ENCODE data around the gene HTT. TPM values are rescaled to one million over a fixed set of nuclear protein-coding genes. Genes with fewer than 3 reads are reported as not detected.

Gene HTT
- total and polyA plus RNA-seq, 2 of the 13 experiments (the other 11 are each of a cell fraction or from before 2014, with no cell fraction given), result 17.5 to 19.5 TPM

DNA sequence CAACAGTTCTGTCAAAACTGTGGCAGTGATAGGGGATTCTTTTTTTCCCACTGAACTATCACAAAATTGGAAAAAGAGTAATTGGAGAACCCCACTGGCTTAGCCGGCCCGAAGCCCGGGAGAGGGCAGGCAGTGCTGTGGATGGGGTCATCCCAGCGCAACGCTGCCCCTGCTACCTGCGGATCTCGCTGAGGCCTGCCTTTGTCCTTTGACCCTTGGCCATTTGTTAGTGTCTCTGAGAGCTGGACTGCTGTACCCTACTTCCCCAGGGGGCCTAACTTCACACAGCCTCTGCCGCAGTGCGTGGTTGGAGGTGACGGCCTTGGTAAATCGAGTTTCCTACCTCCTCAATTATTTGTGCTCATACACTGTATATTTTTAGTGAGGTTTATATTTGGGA, 131.5 kb downstream of the HTT start (continued):
- TF ChIP-seq, protein P1, sequence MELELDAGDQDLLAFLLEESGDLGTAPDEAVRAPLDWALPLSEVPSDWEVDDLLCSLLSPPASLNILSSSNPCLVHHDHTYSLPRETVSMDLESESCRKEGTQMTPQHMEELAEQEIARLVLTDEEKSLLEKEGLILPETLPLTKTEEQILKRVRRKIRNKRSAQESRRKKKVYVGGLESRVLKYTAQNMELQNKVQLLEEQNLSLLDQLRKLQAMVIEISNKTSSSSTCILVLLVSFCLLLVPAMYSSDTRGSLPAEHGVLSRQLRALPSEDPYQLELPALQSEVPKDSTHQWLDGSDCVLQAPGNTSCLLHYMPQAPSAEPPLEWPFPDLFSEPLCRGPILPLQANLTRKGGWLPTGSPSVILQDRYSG (CRISPR knock-in tag; IDR thresholded peaks at IDR 0.05), result no peak
- TF ChIP-seq SIX4 (CRISPR knock-in tag; IDR thresholded peaks at IDR 0.05) (no peak), RFXANK (CRISPR knock-in tag; IDR thresholded peaks at IDR 0.05) (no peak), DNMT1 (CRISPR knock-in tag; IDR thresholded peaks at IDR 0.05) (no peak), ATM (IDR thresholded peaks at IDR 0.05; ENCODE audit: borderline replicate concordance) (no peak), ZNF430 (CRISPR knock-in tag; IDR thresholded peaks at IDR 0.05) (peak; percentile 74; the same call in 1 of the 2 replicates), ZNF510 (CRISPR knock-in tag; IDR thresholded peaks at IDR 0.05; ENCODE audit: low read depth) (no peak), POLR2AphosphoS5 (IDR thresholded peaks at IDR 0.05; ENCODE audit: low read depth, low read length) (no peak), ZNF841 (CRISPR knock-in tag; IDR thresholded peaks at IDR 0.05; ENCODE audit: borderline replicate concordance) (no peak), ZNF616 (CRISPR knock-in tag; IDR thresholded peaks at IDR 0.05; ENCODE audit: low read depth) (no peak), ZNF121 (CRISPR knock-in tag; IDR thresholded peaks at IDR 0.05) (no peak), KDM5A (IDR thresholded peaks at IDR 0.05; ENCODE audit: borderline replicate concordance, low read length) (no peak), MED1 (CRISPR knock-in tag; IDR thresholded peaks at IDR 0.05) (peak; percentile 92), ZKSCAN5 (CRISPR knock-in tag; IDR thresholded peaks at IDR 0.05) (no peak), ZNF335 (CRISPR knock-in tag; IDR thresholded peaks at IDR 0.05) (no peak), POLR2AphosphoS2 (IDR thresholded peaks at IDR 0.05; ENCODE audit: low read depth, low read length) (no peak), SRY (CRISPR knock-in tag; IDR thresholded peaks at IDR 0.05) (no peak)
- TF ChIP-seq, protein P2, sequence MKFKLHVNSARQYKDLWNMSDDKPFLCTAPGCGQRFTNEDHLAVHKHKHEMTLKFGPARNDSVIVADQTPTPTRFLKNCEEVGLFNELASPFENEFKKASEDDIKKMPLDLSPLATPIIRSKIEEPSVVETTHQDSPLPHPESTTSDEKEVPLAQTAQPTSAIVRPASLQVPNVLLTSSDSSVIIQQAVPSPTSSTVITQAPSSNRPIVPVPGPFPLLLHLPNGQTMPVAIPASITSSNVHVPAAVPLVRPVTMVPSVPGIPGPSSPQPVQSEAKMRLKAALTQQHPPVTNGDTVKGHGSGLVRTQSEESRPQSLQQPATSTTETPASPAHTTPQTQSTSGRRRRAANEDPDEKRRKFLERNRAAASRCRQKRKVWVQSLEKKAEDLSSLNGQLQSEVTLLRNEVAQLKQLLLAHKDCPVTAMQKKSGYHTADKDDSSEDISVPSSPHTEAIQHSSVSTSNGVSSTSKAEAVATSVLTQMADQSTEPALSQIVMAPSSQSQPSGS (CRISPR knock-in tag; IDR thresholded peaks at IDR 0.05), result peak; percentile 51; the same call in 1 of the 2 replicates
- TF ChIP-seq, protein P3, sequence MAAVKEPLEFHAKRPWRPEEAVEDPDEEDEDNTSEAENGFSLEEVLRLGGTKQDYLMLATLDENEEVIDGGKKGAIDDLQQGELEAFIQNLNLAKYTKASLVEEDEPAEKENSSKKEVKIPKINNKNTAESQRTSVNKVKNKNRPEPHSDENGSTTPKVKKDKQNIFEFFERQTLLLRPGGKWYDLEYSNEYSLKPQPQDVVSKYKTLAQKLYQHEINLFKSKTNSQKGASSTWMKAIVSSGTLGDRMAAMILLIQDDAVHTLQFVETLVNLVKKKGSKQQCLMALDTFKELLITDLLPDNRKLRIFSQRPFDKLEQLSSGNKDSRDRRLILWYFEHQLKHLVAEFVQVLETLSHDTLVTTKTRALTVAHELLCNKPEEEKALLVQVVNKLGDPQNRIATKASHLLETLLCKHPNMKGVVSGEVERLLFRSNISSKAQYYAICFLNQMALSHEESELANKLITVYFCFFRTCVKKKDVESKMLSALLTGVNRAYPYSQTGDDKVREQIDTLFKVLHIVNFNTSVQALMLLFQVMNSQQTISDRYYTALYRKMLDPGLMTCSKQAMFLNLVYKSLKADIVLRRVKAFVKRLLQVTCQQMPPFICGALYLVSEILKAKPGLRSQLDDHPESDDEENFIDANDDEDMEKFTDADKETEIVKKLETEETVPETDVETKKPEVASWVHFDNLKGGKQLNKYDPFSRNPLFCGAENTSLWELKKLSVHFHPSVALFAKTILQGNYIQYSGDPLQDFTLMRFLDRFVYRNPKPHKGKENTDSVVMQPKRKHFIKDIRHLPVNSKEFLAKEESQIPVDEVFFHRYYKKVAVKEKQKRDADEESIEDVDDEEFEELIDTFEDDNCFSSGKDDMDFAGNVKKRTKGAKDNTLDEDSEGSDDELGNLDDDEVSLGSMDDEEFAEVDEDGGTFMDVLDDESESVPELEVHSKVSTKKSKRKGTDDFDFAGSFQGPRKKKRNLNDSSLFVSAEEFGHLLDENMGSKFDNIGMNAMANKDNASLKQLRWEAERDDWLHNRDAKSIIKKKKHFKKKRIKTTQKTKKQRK (IDR thresholded peaks at IDR 0.05; ENCODE audit: low read length), result no peak
- TF ChIP-seq, protein P4, sequence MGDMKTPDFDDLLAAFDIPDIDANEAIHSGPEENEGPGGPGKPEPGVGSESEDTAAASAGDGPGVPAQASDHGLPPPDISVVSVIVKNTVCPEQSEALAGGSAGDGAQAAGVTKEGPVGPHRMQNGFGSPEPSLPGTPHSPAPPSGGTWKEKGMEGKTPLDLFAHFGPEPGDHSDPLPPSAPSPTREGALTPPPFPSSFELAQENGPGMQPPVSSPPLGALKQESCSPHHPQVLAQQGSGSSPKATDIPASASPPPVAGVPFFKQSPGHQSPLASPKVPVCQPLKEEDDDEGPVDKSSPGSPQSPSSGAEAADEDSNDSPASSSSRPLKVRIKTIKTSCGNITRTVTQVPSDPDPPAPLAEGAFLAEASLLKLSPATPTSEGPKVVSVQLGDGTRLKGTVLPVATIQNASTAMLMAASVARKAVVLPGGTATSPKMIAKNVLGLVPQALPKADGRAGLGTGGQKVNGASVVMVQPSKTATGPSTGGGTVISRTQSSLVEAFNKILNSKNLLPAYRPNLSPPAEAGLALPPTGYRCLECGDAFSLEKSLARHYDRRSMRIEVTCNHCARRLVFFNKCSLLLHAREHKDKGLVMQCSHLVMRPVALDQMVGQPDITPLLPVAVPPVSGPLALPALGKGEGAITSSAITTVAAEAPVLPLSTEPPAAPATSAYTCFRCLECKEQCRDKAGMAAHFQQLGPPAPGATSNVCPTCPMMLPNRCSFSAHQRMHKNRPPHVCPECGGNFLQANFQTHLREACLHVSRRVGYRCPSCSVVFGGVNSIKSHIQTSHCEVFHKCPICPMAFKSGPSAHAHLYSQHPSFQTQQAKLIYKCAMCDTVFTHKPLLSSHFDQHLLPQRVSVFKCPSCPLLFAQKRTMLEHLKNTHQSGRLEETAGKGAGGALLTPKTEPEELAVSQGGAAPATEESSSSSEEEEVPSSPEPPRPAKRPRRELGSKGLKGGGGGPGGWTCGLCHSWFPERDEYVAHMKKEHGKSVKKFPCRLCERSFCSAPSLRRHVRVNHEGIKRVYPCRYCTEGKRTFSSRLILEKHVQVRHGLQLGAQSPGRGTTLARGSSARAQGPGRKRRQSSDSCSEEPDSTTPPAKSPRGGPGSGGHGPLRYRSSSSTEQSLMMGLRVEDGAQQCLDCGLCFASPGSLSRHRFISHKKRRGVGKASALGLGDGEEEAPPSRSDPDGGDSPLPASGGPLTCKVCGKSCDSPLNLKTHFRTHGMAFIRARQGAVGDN (CRISPR knock-in tag; IDR thresholded peaks at IDR 0.05), result peak; percentile 97
- TF ChIP-seq, protein P5, sequence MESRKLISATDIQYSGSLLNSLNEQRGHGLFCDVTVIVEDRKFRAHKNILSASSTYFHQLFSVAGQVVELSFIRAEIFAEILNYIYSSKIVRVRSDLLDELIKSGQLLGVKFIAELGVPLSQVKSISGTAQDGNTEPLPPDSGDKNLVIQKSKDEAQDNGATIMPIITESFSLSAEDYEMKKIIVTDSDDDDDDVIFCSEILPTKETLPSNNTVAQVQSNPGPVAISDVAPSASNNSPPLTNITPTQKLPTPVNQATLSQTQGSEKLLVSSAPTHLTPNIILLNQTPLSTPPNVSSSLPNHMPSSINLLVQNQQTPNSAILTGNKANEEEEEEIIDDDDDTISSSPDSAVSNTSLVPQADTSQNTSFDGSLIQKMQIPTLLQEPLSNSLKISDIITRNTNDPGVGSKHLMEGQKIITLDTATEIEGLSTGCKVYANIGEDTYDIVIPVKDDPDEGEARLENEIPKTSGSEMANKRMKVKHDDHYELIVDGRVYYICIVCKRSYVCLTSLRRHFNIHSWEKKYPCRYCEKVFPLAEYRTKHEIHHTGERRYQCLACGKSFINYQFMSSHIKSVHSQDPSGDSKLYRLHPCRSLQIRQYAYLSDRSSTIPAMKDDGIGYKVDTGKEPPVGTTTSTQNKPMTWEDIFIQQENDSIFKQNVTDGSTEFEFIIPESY (CRISPR knock-in tag; IDR thresholded peaks at IDR 0.05), result no peak

Measured in HepG2 (cell line).